ENCODE data around the gene STAG3.

- TF ChIP-seq HDGF (IDR thresholded peaks at IDR 0.05; ENCODE audit: borderline replicate concordance), result no peak
- TF ChIP-seq ELF4 (IDR thresholded peaks at IDR 0.05), result no peak
- no peak for TF ChIP-seq NFRKB (IDR thresholded peaks at IDR 0.05)
- no peak for TF ChIP-seq FOXM1 (IDR thresholded peaks at IDR 0.05; ENCODE audit: borderline replicate concordance)
- TF ChIP-seq FOXK2 (IDR thresholded peaks at IDR 0.05), result no peak
- no peak for TF ChIP-seq CTBP1 (IDR thresholded peaks at IDR 0.05; ENCODE audit: borderline replicate concordance)
- no peak for TF ChIP-seq SP1 (IDR thresholded peaks at IDR 0.05)
- no peak for TF ChIP-seq SUZ12 (IDR thresholded peaks at IDR 0.05)
- TF ChIP-seq ZNF384 (IDR thresholded peaks at IDR 0.05), result no peak
- TF ChIP-seq FOXA1 (IDR thresholded peaks at IDR 0.05), result no peak
Observed at GRCh38 chr7:100171840-100172239, 5.9 kb upstream of the STAG3 start.
